ENCODE data around the gene ASTN1.

ASTN1 gene

GRCh38 chr1:176919386-176920378 is 244.8 kb downstream of the ASTN1 start:
- DNase-seq, result no peak

GRCh38 chr1:176905648-176906047 is 258.9 kb downstream of the ASTN1 start:
- no peak for DNase-seq

- DNase-seq, result no peak
Observed at GRCh38 chr1:176904057-176904751, 260.3 kb downstream of the ASTN1 start.

DNA sequence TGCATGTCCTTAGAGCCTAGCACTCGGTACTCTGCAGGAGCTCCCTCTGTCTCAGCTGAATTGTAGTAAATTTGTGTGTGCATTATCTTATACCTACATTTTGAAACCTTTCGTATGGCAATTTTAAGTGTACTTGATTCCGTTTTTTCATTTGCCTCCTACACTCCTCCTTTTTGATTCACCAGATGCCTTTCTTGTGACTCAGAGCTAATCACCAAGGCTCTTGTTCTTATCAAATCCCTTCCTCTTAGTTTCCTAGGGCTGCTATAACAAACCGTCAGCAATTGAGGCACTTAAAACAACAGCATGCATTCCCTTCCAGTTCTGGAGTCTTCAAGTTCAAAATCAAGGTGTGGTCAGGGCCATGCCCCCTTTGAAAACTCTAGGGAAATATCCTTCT is 261.0 kb downstream of the ASTN1 start:
- no peak for DNase-seq

DNA sequence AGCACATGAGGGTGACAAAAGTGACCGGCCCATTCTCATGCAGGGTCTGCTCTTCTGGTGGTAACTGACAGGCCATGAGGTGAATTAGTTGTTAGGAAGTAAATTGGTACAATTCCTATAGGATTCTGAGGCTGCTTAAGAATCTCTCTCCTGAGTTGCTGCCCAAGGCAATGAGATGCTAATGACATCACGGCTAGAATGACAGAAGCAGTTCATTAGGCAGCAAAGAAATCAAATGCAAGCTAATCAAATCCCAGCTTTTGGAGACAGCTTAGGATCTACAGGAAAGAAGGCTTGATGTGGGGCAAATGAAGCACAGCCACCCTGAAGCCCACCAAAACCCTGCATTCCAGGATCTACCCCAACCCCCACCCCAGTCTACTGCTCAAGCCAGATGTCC is 265.2 kb downstream of the ASTN1 start:
- no peak for DNase-seq

- DNase-seq, result no peak
Observed at GRCh38 chr1:176897350-176898236, 266.9 kb downstream of the ASTN1 start.

- no peak for DNase-seq
Observed at GRCh38 chr1:176896216-176896615, 268.3 kb downstream of the ASTN1 start.

GRCh38 chr1:176894450-176894849 is 270.1 kb downstream of the ASTN1 start:
- no peak for DNase-seq

DNA sequence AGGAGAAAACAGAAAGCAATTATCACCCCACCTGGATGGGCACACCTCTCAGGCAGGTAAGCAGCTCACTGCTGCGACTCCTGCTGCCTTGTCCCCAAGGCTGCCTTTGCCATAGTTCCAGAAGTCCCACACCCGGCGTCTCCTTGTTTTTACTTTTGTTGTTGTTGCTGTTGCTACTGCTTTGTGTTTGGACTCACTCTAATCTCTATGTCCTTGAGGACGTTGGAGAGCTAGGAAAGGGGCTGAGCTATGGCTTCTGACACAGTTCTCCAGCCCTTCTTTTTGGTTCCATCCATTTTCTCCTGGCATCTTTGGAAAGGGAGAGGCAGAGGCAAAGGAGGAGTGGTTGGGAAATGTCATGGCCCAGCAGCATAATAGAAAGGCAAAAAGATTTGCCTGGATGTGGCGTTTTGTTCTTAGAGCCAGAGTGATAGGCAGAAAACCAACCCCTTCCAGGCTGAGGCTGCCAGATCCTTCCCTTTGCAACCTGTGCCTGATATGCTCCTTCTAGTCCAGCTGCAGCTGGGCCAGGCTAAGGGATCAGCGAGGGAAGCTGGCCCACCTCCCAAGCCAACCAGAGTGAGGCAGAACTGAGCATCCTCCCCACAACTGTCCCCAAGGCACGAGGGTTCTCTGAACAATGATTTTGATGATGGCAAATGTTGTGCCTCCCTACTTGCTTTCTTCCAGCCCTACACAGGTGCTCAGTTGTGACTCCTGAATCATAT is 270.7 kb downstream of the ASTN1 start:
- DNase-seq, result no peak

- DNase-seq, result no peak
Observed at GRCh38 chr1:176888471-176889032, 276.0 kb downstream of the ASTN1 start.

DNA sequence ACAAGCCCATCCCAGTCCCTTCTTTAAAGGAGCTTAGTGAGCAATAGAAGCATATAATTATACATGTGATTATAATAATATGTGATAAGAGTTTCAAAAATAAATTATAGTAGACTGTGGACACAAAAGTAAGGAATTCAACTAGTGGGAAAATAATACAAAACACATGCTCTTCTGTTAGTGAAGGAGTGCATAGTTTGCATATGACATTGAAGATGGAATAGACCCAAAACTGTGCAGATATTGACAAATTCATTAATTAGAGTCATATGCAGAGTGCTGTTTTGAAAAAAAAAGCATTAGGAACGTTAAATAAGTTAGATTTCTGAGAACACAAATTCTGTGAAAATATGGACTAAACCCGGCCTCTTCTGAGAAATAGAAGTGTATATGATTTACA is 278.8 kb downstream of the ASTN1 start:
- no peak for DNase-seq

GRCh38 chr1:176885341-176885740 is 279.2 kb downstream of the ASTN1 start:
- DNase-seq, result no peak

GRCh38 chr1:176884911-176885310 is 279.6 kb downstream of the ASTN1 start:
- DNase-seq, result no peak

DNA sequence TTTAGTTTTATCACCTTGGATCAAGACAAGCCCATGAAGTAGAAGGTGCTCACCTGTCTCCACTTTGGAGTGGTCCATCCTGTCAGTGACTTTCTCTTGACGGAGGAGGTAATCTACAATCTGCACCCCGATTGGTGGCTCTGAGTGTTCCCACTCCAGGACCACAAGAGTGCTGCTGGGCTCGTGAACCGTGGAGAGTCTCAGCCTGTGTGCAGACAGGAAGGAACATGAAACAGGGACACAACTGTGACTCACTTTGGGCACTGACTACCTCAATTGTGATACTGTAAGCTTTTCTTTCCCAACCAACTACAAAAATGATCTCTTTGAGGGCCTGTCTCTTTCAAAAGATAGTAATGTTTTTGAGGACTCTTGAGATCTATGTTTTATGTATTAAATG is 280.2 kb downstream of the ASTN1 start:
- DNase-seq, result no peak

GRCh38 chr1:176880955-176881595 is 283.4 kb downstream of the ASTN1 start:
- DNase-seq, result no peak

- DNase-seq, result no peak
Observed at GRCh38 chr1:176879784-176880620, 284.5 kb downstream of the ASTN1 start.

GRCh38 chr1:176878750-176879536 is 285.6 kb downstream of the ASTN1 start:
- no peak for DNase-seq

DNA sequence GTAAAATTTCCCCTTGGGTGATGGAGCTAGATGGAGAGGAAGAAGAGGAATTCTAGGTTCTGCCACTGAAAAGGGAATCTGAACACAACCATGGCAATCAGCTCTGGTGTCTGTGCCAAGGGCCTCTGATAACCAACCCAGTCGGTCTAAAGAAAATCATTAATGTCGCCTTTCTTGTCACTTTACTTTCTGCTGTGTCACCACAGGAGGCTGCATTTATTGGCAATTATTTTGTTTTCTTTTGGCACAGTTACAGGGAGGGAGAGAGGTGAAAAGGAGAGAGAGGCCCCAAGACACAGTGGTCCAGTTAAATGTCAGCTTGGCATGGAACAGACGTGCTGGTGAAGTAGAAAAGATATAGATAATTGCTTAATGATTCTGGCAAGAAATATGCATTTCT is 287.0 kb downstream of the ASTN1 start:
- DNase-seq, result no peak

DNA sequence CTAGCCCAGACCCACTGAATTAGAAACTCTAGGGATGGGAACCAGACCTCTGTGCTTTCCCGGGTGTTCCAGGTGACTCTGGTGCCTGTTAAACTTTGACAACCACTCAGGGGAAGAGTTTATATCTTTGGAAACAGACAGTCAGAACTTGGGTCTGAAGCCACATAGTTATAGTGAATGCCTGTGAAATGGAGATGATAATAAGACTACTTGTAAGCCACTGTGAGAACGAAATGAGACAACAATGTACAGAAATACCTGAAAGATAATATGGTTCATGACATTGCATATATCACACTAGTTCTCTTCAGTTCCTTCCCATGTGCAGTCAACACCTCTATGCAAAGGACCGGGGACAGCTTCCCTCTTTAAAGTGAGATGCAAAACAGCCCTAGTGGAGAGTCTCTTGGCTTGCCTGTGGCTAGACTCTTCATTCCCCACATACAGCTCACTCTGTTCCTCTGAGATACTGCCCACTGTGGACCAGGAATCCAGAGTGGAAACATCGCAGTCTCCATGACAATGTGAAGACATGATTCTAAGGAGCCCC is 287.5 kb downstream of the ASTN1 start:
- no peak for DNase-seq

Data from DMS 273 treated with DMSO at 0.1 percent for 48 hours (cell line).